Measurements from ENCODE around the gene SMCHD1.

The SMCHD1 gene

DNA sequence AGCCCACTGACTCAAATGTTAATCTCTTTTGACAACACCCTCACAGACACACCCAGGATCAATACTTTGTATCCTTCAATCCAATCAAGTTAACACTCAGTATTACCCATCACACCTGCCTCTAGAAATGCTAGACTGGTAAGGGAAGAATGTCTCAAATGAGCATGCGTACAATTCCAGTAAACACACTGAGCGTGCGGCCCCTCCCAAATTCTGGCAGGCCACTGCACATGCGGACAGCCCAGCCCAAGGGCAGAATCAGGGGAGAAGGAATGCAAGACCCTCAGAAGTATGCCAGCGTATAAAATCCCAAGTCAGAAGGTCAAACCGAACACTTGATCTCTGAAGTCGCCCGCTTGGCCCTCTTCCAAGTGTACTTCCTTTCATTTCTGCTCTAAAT is 183.7 kb downstream of the SMCHD1 start:
- TF ChIP-seq, protein P1, sequence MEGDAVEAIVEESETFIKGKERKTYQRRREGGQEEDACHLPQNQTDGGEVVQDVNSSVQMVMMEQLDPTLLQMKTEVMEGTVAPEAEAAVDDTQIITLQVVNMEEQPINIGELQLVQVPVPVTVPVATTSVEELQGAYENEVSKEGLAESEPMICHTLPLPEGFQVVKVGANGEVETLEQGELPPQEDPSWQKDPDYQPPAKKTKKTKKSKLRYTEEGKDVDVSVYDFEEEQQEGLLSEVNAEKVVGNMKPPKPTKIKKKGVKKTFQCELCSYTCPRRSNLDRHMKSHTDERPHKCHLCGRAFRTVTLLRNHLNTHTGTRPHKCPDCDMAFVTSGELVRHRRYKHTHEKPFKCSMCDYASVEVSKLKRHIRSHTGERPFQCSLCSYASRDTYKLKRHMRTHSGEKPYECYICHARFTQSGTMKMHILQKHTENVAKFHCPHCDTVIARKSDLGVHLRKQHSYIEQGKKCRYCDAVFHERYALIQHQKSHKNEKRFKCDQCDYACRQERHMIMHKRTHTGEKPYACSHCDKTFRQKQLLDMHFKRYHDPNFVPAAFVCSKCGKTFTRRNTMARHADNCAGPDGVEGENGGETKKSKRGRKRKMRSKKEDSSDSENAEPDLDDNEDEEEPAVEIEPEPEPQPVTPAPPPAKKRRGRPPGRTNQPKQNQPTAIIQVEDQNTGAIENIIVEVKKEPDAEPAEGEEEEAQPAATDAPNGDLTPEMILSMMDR (conservative IDR thresholded peaks at IDR 0.05): no peak
- no peak overlapping the region for H3K27ac ChIP-seq

DNA sequence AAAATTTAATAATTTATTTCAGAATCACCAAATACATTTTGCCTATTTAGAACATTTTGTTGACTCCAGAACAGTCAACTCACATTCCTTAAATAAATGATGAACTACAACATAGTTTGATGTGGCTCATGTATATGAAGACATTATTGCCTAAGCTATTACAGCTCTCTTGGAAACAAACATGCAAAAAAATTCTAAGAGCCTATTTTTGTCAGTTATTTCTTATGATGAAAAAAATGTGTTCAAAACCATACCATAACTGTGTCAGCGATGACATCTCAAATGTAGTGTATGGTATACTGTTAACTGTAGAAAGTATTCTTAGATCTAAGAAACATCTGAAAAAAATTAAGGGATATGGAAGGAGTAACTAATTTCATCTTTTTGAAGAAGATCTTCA is 185.0 kb downstream of the SMCHD1 start:
- H3K27ac ChIP-seq: no peak overlapping the region

DNA sequence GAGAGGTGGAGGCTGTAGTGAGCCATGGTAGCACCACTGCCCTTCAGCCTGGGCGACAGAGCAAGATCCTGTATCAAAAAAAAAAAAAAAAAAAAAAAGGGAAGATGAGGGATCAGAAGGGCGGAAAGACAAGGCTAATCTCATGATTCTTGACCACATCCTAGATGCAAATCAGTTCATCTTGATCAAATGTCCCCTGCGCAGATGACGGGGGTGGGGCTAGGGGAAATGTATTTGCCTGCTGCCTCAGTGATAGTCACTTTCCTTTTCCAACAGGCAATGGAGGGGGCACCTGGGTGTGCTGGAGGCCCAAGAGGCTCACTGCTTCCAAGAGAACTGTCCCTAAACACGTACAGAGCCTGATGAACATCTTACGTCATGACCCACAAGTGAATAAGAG is 187.6 kb downstream of the SMCHD1 start:
- TF ChIP-seq, protein P1 (conservative IDR thresholded peaks at IDR 0.05): no peak
- TF ChIP-seq ZFX (IDR thresholded peaks at IDR 0.05): no peak
- no peak overlapping the region for H3K27ac ChIP-seq

More for the DNA sequence above, 185.0 kb downstream of the SMCHD1 start:
- TF ChIP-seq ZFX (IDR thresholded peaks at IDR 0.05): no peak
- TF ChIP-seq, protein P1 (conservative IDR thresholded peaks at IDR 0.05): no peak

DNA sequence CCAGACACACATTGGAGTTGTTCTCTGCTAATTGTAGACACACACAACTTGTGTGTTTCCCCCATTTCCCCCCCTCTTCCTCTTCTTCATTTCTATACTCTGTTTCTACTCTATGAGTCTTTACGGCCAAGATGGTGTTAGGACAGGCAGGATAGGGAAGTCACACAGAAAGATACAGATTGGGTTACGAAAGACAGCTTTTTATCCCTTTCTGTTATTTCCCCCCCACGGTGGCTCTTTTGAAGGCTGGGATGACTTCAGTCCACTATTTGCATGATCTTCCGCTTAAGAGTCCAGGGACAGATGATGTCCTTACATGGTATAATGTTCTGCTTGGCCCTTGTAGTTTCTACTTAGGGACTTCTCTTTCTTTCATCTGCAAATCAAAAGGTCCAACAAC is 189.6 kb downstream of the SMCHD1 start:
- TF ChIP-seq, protein P1 (conservative IDR thresholded peaks at IDR 0.05): no peak
- no peak for TF ChIP-seq ZFX (IDR thresholded peaks at IDR 0.05)
- H3K27ac ChIP-seq: no peak overlapping the region

DNA sequence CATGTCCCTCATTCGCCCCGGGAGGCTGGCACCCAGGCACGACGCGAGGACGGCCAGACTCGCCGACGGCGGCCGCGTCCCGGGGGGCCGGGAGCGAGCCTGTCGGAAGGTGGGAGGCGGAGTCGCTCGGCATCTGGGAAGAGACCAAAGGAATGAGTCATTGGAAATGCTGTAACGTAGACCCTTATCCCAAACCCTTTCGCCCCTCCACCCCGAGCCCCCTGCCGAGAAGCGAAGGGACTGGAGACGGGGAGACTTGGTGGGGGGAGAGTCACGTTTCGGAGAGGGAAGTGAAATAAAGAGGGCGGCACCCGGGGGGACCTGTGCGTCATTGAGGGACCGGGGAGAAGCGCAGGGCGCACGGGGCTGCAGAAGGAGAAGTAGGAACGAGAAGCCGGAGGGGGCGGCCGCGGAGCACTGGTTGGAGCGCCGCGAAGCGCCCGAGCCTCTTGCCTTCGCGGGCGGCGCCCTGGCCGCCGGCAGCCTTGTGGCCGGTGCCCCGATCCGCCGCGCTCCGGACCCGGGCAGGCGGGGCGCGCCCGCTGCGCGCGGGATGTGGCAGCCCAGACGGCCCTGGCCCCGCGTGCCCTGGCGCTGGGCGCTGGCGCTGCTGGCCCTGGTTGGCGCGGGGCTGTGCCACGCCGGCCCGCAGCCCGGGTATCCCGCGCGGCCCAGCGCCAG is 191.2 kb downstream of the SMCHD1 start, which contains the start of gene EMILIN2:
Gene EMILIN2, plus strand, starts transcription at position 371 of the 681 bp plus-strand sequence. Its CDS starts 183 bp downstream, at position 554.
- TF ChIP-seq, protein P1 (conservative IDR thresholded peaks at IDR 0.05): no peak
- no peak for TF ChIP-seq ZFX (IDR thresholded peaks at IDR 0.05)
- H3K27ac ChIP-seq: no peak within 1 kb of the TSS

DNA sequence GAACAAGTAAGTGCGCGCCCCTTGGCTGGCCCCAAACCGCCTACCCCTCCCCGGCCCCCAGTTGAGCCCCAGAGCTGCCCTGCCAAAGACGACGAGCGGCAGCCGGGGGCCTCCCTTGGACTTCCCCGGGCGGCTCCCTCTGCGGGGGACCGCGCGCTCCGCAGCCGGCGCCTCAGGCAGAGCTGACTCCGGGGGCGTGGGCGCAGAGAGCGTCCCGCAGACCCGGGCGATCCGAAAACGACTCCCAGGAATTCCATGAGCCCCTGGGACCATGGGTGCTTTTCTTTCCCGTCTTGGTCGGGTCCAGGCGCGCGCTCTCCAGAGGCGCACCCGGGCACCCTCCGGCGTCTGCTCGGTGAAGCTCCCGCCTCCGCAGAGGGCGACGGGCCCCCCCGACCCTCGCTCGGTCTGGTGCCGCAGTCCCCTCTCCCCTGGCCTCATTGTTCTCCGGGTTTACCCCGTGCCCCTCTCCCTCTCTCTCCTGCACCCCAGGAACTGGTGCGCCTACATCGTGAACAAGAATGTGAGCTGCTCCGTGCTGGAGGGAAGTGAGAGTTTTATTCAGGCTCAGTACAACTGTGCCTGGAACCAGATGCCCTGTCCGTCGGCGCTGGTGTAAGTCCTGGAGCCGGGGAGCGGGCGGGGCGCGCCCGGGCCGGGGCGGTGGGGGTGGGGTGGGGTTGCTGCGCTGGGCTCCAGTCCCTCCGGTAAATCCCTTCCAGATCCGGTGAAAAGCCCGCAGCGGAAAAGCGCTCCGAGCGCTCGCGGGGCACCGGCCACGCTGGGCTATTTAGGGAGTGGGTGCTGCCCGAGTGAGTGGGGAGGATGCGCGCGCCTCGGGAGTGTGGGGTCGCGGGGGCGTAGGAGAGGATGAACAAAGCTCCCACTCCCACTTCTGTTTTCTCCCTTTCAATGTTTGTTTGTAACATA is 192.1 kb downstream of the SMCHD1 start:
- no peak overlapping the region for H3K27ac ChIP-seq
- no peak for TF ChIP-seq ZFX (IDR thresholded peaks at IDR 0.05)
- TF ChIP-seq, protein P1 (conservative IDR thresholded peaks at IDR 0.05): no peak

All from C4-2B (cell line).